Mucosa of gallbladder (tissue), 1 donor: ENCODE measurements around the gene NENF. TPM values are rescaled to one million over a fixed set of nuclear protein-coding genes. Genes with fewer than 3 reads are reported as not detected.
A peak's percentile ranks its signal among the peaks of the same experiment; 100 is the strongest.

Experiments
- DNase-seq: peaks from one replicate; pipeline ENCODE4 v3.0.0-alpha.2; 2020; ENCODE audit warnings: low spot score
- total RNA-seq: library from RNA; stranded (reverse); gene quantifications from one replicate; pipeline ENCODE4 v1.2.1, GENCODE V29; 2021
- donor health status: DM: no; HTN: no; CAD: no.

The NENF gene
- total RNA-seq, 1 donor from 2014 or later = 64.3 TPM

- DNase-seq = no peak
Observed at GRCh38 chr1:212481438-212481767, 48.7 kb downstream of the NENF start.

- DNase-seq = peak; percentile 44
Observed at GRCh38 chr1:212482006-212482636, 49.4 kb downstream of the NENF start.

DNA sequence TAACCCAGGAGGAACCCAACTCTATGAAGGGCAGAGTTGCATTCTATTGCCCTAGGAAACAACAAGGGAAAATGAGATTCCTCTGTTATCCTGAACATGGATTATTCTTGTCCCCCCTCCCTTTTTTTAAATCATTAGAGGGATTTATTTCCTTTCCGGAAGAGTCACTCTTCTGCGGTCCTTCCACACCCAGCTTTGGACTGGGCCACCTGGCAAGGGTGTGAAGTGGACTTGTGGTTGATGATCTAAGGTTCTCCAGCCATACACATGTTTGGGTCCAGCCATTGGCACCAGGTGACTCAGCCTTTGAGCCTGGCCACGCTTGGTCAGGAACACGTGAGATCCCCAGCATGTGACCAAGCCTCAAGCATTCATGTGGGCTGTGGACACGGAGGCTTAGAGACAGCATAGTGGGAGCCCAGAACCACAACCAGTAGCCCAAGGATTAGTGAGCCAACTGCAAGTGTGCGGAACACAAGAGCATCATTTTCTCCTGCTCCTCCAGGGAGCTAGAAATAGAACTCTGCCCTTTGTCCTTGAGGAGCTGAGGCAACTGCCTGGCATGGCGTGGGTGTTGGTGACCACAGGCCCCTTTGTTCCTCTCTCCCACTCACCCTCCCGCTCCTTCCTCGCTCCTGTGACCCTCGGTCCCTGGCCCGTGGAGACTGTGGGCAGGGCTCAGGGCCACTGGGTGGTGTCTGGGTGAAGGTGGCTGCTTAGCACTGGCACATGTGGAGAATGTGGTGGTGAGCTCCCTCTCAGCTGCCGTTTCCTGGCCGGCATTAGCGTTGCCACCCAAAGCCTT, 50.1 kb downstream of the NENF start:
- DNase-seq = no peak

GRCh38 chr1:212484701-212485570, 52.2 kb downstream of the NENF start:
- no peak for DNase-seq

GRCh38 chr1:212485571-212485912, 52.8 kb downstream of the NENF start:
- no peak for DNase-seq

DNA sequence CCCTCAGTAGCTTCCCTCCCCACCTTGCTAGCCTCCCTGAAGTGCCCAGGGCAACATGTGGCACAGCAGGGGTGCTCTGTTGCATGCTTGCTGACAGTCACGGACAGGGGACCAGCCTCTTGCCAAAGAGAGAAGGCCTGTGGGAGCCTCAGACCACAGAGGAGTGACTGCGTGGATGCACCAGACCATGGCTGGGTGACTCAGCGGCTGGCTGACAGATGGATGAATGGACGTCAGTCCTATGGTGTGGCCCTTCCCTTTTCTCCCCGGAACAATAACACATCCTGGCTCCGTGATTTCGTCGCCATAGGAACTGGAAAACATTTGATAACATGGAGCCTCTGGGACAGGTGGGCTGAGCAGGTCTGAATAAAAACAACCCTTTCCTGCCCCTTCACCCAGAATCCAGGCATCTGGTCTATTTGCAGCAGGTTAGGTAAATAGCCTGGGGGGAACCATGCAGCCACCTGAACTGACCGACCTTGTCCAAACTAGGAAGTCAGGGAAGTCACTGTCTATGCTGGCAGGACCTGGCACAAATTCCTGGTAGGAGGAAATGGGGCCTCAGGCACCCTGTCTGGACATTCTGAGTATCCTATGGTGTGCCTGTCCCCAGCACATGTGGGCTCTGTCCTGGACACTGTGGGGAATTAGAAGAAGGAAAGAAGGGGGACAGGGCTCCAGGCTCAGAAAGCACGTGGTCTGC, 53.3 kb downstream of the NENF start:
- peak; percentile 59 for DNase-seq

- no peak for DNase-seq
Observed at GRCh38 chr1:212486619-212486975, 53.9 kb downstream of the NENF start.

DNA sequence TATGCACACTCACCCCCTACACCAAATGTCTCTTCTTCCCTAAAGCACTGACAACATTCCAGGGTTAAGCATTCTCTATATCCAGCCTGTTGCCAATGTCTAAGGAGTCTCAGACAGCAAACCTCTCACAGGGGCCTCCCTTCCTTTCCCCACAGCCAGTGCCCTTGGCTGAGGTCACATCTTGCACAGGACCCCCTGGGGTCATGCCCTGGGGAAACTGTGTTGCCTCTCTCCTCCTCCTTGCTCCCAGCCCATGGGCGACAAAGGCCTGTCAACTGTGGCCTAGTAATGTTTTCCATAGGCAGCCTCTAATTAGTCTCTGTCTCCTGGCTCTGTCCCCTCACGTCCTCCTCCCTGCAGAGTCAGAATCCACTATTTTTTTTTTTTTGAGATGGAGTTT, 54.6 kb downstream of the NENF start:
- DNase-seq = no peak

DNA sequence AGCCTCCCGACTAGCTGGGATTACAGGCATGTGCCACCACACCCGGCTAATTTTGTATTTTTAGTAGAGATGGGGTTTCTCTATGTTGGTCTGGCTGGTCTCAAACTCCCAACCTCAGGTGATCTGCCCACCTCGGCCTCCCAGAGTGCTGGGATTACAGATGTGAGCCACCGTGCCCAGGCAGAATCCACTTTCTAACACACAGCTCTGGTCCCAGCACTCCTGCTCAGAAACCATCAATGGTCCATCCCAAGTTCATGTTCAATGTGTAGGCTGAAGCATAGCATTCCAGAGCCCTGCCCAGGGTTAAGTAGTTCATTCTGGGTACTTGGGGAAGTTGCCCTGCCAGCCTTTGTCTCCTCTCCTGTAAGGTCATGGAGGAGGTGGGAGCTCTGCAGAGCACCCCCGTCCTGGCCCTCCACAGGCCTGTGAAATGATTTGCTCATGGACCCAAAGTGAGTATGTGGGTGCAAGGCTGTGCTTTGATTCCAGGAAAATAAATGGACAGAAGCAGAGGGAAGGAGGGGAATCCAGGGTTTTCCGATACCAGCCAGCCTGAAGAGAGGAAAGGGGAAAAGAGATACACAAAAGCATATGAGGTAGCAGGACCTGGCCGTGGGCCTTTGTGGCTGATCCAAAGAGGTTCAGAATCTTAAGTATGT, 55.2 kb downstream of the NENF start:
- DNase-seq = no peak

- DNase-seq = peak; percentile 65
Observed at GRCh38 chr1:212488436-212489283, 55.9 kb downstream of the NENF start.

DNA sequence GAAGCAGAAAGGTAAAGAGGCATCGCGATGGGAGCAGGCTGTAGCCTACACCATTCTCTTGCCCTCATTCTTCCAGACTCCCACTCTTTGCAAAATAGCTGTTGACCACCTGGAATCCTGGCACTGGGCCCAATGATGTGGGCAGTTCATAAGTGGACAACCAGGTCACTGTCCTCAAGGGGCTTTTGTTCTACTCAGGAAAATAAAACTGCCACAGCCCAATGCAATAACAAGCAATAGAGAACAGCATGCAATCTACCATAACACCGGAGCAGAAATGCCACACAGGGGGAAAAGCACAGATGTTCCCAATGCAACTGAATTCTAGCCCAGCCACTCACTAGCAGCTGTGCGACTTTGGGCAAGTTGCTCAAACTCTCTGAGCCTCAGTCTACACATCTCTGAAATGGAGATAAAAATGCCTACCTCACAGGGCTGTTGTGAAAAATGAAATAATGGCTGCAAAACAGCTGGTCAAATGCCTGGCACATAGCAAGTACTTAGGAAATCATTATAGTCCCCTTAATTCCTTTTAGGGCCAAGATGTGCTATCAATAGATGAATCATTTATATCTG, 56.7 kb downstream of the NENF start:
- DNase-seq = no peak

DNA sequence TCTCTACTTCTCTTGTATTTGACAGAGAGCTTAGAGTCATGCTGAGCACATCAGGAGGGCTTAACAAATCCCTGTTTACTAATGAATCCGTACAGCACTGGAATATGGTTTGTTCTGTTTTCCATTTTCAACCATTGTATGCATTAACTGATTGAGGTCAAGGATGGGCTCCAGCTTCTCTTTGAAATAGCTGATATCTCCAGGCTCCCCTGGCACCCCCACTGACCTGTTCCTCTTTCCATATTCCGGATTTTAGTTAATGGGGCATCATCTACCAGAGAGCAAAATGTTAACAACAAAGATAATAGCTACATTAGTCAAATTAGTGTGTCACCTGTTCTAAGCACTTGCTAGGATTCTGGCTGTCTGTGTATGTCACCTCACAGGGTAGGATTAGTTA, 57.6 kb downstream of the NENF start:
- DNase-seq = no peak

GRCh38 chr1:212491454-212491853, 58.7 kb downstream of the NENF start:
- DNase-seq = no peak

Other genes starting within 250 kb of the NENF start
- 53.3 TPM for gene PPP2R5A, start 147.5 kb upstream of the NENF start, total RNA-seq
- 4.0 TPM for gene PACC1, start 18.0 kb upstream of the NENF start, total RNA-seq
- gene ATF3, start 175.8 kb downstream of the NENF start, total RNA-seq = 17.3 TPM